HG02884 (cell line): Measurements from ENCODE around the gene BMPR2.
"Not testable (repeated sequence)": the region's sequence is repeated elsewhere in the genome, so short reads cannot be mapped to it uniquely, and the experiment has no call there.

ENCODE experiments used
- ATAC-seq: cut with Tn5 transposase; IDR thresholded peaks from one replicate; pipeline ENCODE4 v1.9.1; 2021; ENCODE audit warnings: mild to moderate bottlenecking, moderate library complexity; ENCODE audit not compliant: unreplicated experiment

Gene BMPR2

DNA sequence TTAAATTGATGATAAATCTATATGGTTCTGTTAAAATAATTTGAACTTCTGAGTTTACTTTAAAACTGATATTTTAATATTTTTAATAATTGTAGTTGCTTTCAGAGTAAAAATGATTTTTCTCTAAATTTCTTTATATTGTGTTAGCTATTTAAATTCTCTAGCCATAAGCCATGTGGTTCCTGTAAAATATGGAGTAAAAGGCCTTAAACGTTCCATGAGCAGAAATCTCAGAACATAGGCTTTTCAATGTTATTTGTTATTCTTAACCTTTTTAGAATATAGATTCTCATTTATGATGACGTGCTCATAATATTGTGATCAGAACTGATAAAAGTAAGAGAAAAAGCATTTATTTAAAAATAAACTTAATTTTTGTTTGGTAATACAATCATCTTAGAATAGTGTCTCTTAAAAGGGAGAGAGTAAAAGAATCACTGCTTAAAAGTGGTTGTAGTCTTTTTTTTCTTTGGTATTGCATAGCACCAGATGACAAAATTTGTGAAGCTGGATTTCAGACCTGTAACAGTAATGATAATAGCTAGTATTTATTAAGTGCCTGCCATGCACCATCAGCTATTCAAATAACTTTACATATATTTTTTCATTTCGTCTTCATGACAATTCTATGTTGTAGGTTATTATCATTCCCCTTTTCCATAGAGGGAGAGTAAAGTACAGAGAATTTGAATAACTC is 2.7 kb downstream of the BMPR2 start:
- no peak for ATAC-seq

DNA sequence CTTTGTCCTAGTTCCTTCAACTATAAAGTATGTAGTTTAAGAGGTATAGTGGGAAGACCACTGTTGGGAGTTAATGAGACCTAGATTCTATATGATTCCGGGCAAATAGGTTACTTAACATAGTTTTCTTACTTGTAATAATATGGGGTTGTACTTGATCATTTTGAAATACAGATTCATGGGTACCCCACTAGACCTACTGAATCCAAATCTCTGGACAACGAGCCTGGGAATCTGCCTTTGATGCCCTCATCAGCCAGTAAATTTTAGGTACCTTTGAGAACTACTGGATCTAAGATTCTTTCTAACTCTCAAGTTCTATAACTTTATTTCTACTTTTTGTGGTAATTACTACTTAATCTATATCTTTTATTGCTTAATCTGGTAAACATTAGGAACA is 6.6 kb downstream of the BMPR2 start:
- ATAC-seq: no peak

DNA sequence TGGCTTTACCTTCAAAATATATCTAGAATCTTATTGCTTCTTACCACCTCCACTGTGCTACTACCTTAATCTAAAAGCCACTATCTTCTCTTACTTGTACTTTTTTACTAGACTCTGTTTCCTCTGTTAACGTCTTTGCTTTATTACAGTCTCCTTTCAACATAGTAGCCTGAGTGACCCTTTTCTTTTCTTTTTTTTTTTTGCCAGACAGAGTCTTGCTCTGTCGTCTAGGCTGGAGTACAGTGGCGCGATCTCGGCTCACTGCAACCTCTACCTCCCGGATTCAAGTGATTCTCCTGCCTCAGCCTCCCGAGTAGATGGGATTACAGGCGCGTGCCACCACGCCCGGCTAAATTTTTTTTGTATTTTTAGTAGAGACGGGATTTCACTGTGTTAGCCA is 10.4 kb downstream of the BMPR2 start:
- ATAC-seq: not testable (repeated sequence)

DNA sequence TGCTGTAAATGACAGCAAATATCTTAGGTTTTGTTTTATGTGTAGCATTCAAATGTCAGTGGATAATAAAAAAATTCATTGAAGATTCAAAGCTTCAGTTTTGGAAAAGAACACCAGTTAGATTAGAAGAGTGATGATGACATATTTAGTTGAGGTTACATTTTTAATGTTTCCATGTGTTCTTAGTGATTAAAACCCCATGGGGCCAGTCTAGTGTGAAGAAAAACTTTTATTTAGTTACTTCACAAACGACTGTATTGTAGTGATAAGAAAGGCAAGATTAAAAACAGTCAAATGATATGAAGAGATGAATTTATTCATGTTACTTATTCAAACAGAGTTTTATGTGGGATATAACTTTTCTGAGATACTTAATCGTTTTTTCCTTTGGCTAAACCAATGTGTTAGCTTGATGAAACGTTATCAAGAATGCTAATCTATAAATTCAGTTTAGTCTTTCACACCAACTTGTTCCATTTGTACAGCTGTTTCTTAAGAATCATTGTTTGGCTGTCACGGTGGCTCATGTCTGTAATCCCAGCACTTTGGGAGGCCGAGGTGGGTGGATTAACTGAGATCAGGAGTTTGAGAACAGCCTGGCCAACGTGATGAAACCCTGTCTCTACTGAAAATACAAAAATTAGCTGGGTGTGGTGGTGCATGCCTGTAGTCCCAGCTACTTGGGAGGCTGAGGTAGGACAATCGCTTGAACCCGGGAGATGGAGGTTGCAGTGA is 11.6 kb downstream of the BMPR2 start:
- ATAC-seq: no peak

DNA sequence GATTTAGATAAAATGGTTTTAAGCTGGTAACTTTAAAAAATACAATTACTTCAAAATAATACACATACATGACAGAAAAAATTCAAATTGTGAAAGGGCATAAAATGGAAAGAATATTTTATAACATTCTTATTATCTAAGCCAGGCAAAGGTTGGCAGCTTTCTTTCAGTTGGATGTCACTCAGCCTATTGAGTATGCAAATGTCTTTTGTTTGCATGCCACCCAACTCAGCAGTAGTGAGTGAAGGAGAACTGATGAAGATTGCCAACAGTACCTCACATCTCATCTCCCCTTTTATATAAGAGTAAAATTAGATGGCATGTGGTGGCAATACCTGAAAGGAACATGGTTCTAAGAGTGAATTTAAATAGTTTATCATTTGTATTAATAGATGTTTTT is 24.8 kb downstream of the BMPR2 start:
- ATAC-seq: no peak

DNA sequence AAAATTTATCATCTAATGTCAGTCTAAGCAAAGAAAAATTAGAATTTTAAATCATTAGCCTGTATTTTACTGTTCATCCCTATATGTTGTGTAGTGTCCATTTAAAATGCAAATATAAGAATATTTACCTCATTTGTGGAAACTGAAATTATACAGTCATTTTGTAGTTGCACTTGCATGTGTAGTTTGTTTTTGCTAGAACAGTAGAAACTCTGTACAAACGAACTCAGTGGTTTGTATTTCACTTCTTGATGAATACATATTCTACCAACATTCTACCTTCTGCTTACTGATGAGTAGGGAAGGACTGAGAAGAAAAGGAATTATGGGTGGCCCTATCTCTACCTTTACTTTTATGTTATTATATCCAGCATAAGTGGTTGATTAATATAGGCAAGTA is 29.7 kb downstream of the BMPR2 start:
- ATAC-seq: no peak

DNA sequence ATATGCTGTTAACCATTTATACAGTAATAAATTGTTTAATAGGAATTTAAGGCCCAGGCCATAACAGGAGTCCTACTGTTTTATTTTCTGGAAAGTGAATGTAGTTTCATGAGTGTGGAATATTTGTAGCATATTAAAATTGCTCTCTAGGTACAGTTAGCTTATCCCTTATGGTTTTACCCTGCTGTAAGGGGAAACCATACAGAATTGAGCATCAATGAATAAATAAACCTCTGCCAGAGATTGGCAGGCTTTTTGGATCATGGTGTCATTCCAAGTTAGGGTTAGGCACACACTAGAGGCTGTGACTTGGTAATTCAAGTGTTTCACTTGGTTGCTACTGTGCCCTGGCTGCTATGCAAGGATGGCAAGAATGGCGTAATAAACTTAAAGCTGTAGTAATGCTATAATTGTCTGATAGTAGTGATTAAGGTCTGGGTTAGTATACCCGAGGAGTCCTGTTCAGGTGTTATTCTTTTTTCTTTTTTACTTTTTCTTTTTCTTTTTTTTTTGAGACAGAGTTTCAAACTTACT is 30.4 kb downstream of the BMPR2 start:
- no peak for ATAC-seq

DNA sequence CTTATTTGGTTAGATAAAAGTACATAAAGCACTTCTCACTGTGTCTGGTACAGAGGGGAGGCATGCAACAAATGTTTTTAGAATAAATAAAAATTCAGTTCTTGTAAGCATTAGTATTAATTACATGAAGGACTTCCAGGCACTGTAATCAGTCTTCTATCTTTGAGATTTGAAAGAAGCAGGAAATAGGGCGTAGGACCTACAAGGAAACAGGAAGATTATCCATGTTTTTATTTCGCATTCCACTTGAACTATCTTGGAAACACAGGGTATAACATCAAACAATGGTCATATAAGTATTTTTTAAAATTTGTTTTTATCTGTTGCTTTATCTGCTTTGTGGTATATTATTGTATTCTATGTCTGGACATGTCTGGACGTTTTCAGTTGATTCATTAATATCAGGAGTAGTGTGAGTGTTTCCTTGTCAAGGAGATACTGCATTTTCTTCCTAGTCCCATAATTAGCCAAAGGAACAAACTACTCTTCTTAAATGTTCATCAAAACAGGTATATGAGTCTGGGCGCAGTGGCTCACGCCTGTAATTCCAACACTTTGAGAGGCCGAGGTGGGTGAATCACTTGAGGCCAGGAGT is 32.5 kb downstream of the BMPR2 start:
- no peak for ATAC-seq

DNA sequence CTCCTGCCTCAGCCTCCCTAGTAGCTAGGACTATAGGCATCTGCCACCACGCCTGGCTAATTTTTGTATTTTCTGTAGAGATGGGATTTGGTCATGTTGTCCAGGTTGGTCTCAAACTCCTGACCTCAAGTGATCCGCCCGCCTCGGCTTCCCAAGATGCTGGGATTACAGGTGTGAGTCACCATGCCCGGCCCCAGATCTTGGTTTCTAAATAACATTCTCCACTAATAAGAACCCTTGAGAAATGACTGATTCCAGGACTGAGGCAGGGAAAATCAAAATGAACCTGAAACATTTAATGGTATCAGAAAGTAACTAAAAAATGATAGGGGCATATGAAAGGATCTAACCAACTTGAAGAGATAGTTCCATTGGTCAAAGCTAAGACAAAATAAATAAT is 34.0 kb downstream of the BMPR2 start:
- no peak for ATAC-seq

DNA sequence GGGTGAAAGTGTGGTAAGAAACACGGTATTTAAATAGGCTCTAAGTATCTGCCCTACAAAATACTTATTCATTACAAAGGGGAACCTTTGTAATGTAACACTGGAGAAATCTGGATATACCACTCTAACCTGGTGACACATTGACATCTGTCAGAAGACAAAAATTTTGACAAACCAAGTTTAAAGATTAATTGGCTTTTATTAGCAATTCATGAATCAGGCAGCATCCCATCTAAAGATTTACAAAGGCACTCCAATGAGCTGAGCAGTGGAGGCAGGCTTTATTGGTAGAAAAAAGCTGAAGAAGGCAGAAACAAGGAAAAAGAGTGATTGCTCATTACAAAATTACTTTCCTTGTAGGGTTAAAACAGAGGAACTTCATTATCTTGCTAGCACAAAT is 35.0 kb downstream of the BMPR2 start:
- ATAC-seq: no peak

DNA sequence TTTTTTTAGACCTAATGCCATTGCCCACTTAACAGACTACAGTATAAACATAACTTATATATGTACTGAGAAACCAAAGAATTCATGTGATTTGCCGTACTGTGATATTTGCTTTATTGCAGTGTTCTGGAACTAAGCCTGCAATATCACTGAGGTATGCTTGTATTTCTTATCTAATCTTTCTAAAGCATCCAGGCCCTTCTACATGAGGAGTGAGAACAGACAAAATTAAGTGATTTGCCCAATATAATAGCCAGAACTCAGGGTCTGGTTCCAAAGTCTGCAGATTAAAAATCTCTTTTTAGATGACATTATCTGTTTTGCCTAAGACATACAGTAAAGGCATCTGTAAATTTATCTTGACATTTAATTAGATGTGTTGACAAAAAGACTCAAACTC is 41.9 kb downstream of the BMPR2 start:
- ATAC-seq: no peak

DNA sequence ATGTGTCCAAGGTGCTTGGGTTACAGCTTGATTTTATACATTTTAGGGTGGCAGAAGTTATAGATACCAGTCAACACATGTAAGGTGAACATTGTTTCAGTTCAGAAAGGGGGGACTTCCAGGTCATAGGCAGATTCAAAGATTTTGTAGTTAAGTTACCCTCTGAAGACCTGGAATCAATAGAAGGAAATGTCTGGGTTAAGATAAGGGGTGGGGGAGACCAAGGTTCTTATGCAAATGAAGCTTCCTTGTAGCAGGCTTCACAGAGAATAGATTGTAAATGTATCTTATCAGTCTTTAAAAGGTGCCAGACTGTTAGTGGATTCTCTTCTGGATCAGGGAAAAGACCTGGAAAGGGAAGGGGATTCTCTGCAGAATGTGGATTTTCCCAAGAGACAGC is 42.4 kb downstream of the BMPR2 start:
- no peak for ATAC-seq

DNA sequence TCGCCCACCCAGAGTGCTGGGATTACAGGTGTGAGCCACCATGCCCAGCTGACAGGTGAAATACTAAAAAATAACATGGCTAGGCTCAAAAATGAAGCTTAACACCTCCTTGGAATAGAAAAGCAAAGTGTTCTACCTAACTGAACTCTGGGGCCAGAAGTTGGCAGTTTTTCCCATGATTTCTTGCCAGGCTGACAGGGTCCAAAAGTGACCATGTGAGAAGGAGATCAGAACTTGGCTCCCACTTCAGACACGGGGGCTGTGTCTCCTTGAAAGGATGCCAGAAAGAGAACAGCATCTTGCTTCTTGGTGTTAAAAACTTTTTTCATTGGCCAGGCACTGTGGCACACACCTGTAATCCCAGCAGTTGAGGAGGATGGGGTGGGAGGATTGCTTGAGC is 47.0 kb downstream of the BMPR2 start:
- no peak for ATAC-seq

DNA sequence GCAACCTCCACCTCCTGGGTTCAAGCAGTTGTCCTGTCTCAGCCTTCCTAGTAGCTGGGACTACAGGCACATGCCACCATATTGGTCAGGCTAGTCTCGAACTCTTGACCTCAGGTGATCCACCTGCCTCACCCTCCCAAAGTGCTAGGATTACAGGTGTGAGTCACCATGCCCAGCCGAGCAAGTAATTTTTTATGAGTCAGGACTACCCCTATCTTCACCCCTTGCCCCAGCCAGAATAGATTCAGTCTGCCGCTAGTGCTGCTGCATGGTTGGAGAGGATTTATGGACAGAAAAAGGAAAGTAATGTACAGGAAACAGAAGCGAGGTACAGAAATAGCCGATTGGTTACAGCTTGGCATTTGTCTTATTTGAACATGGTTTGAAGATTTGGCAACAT is 48.9 kb downstream of the BMPR2 start:
- ATAC-seq: no peak

DNA sequence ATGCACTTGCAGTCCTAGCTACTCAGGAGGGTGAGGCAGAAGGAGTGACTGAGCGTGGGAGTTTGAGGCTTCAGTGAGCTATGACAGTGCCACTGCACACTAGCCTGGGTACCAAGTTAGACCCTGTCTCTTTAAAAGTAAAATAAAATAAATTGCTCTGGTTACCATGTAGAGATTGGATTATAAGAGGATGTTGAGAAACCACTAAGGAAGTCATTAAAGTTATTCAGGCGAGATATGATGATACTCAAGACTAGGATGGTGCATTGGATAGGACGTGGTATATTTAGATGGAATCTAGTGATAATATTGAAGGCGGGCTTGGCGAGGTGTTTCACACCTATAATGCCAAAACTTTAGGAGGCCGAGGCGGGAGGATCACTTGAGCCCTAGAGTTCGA is 50.6 kb downstream of the BMPR2 start:
- no peak for ATAC-seq

DNA sequence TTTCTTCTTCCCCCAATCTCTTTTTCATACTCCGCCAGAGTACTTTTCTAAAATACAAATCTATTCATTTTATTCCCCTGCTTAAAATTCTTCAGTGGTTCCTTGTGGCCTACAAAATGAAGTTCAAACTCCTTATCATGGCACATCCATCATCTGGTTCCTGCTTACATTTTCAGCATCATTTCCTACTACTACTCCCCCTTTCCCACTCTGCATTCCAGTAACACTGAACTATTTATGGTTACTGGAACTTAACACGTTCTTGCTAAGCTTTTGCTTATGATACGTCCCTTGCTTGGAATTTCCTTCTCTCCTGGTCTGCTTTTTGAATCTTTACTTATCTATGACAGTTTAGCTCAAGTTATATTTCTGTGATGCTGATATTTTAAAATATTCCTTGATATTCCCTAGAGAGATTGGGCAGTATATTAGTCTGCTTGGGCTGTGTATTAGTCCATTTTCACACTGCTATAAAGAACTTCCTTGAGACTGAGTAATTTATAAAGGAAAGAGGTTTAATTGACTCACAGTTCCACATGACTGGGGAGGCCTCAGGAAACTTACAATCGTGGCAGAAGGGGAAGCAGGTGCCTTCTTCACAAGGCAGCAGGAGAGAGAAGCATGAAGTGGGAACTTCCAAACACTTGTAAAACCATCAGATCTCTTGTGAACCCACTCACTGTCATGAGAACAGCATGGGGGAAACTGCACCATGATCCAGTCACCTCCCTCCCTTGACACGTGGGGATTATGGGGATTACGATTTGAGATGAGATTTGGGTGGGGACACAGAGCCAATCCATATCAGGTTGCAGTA is 53.2 kb downstream of the BMPR2 start:
- no peak for ATAC-seq

DNA sequence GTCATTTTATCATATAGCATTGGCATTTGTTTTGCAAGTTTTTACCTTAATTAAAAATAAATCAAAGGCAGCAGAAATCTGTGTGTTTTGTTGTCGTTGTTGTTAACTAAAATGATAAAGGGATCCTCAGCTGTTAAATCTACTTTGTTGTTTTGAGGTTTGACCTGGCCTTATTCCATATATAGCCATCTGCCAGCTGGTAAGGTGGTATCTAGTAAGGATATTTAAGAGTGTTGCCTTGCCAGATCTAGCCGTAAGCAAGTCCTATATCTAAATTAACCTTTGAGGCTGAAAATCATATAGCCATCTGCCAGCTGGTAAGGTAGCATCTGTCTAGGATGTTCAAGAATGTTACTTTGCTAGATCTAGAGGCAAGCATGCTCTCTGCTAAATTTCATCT is 56.6 kb downstream of the BMPR2 start:
- ATAC-seq: no peak

DNA sequence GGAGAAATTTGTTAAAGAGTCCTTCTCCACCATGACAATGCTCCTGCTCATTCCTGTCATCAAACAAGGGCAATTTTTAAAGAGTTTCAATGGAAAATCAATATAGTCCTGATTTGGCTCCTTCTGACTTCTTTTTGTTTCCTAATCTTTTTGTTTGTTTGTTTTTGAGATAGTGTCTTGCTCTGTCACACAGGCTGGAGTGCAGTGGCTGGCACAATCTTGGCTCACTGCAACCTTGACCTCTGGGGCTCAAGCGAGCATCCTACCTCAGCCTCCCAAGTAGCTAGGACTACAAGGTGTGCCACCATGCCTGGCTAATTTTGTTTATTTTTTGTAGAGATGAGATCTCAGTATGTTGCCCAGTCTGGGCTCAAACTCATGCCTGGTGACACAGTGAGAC is 58.3 kb downstream of the BMPR2 start:
- ATAC-seq: no peak

DNA sequence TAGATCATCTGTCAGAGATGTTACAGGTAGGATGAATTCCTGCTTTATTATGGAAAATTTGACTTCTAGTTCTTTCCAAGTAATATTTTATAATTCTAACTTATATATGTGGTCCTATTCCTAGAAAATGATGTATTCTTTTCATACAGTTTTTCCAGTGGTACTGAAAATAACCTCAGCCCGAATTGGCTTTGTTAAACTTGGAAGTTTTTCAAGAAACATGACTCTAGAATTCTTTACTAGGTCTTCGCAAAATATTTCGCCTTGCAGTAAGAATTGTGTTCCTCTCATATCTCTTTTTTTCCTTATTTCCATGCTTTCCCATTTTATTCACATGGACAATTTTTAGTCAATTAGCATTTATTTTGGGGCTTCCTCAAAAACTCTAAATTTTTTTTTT is 60.5 kb downstream of the BMPR2 start:
- no peak for ATAC-seq

DNA sequence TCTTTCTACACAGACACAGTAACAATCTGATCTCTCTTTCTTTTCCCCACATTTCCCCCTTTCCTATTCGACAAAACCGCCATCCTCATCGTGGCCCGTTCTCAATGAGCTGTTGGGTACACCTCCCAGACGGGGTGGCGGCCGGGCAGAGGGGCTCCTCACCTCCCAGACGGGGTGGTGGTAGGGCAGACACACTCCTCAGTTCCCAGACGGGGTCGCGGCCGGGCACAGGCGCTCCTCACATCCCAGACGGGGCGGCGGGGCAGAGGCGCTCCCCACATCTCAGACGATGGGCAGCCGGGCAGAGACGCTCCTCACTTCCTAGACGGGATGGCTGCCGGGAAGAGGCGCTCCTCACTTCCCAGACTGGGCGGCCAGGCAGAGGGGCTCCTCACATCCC is 64.0 kb downstream of the BMPR2 start:
- ATAC-seq: not testable (repeated sequence)

DNA sequence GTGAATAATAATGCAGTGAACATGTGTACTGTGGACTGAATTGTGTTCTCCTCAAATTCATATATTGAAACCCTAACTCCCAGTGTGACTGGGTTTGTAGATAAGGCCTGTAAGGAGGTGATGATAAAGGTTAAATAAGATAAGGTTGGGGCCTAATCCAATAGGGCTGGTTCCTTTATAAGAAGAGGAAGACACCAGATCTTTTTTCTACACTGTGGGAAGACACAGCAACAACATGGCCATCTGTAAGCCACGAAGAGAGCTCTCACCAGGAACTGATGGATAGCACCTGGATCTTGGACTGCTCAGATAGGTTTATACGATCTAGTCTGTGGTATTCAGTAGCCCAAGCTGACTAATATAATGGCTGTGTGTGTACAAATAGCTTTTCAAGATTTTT is 66.8 kb downstream of the BMPR2 start:
- no peak for ATAC-seq
